ENCODE data around the gene SLC9A7. TPM values are rescaled to one million over a fixed set of nuclear protein-coding genes. Genes with fewer than 3 reads are reported as not detected.
A peak's percentile ranks its signal among the peaks of the same experiment; 100 is the strongest.

Gene SLC9A7
- total RNA-seq, 1 donor from 2014 or later = 5.0 TPM

DNA sequence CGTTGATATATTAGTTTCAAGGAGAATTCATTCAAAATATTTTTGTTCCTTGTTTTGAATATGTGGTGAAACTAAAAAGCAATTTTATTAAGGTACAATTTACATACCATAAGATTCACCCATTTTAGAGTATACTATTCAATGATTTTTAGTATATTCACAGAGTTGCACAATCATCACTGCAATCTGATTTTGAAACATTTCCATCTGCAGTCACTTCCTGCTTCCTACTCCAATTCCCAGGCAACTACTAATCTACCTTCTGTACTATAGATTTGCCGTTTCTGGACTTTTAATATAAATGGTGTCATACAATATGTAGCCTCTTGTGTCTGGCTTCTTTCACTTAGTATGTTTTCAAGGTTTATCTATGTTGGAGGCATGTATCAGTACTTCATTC, 71.3 kb downstream of the SLC9A7 start:
- no peak overlapping the region for H3K4me3 Mint-ChIP-seq (ENCODE audit: unreplicated experiment)
- TF ChIP-seq, protein P1, sequence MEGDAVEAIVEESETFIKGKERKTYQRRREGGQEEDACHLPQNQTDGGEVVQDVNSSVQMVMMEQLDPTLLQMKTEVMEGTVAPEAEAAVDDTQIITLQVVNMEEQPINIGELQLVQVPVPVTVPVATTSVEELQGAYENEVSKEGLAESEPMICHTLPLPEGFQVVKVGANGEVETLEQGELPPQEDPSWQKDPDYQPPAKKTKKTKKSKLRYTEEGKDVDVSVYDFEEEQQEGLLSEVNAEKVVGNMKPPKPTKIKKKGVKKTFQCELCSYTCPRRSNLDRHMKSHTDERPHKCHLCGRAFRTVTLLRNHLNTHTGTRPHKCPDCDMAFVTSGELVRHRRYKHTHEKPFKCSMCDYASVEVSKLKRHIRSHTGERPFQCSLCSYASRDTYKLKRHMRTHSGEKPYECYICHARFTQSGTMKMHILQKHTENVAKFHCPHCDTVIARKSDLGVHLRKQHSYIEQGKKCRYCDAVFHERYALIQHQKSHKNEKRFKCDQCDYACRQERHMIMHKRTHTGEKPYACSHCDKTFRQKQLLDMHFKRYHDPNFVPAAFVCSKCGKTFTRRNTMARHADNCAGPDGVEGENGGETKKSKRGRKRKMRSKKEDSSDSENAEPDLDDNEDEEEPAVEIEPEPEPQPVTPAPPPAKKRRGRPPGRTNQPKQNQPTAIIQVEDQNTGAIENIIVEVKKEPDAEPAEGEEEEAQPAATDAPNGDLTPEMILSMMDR (IDR thresholded peaks at IDR 0.05; ENCODE audit: partially characterized antibody, unreplicated experiment) = no peak
- no peak overlapping the region for H3K27ac Mint-ChIP-seq (ENCODE audit: unreplicated experiment)
- DNase-seq = no peak
- no peaks in the 10 kb centered on the region for H3K9me3 Mint-ChIP-seq (ENCODE audit: unreplicated experiment)
- H3K4me1 Mint-ChIP-seq (ENCODE audit: low read depth, unreplicated experiment) = no peaks in the 10 kb centered on the region
- no peaks in the 10 kb centered on the region for H3K27me3 Mint-ChIP-seq (ENCODE audit: unreplicated experiment)
- no peaks in the 10 kb centered on the region for H3K36me3 Mint-ChIP-seq (ENCODE audit: unreplicated experiment)

DNA sequence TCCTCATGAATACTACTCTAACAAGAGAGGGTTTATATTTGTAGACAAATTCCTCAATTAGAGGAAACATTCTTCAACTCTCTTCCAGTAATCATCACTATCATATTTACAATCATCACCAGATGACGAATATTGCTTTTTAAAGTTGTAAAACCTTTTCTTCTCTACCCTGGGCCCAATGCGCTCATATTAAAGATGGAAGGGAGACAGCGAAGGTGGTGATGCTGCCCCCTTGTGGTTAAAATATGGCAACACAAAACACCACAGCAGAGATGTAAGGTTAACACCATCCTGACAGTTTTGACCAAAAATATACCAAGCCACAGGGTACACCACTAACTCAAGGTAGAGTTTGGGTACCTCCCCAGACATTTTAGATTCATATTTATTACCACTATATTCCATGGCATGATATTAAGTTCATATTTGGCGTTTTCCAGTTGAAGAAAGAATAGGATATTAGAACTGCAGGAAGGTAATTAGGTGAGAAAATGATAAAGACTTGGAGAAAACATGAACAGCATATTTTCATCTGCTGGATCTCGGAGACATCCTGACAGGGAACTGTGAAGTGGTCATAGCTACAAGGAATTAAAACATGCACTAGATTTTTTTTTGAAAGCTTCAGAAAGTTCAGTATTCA, 72.8 kb downstream of the SLC9A7 start:
- TF ChIP-seq, protein P1 (IDR thresholded peaks at IDR 0.05; ENCODE audit: partially characterized antibody, unreplicated experiment) = peak; percentile 59
- peak; percentile 23 for DNase-seq

DNA sequence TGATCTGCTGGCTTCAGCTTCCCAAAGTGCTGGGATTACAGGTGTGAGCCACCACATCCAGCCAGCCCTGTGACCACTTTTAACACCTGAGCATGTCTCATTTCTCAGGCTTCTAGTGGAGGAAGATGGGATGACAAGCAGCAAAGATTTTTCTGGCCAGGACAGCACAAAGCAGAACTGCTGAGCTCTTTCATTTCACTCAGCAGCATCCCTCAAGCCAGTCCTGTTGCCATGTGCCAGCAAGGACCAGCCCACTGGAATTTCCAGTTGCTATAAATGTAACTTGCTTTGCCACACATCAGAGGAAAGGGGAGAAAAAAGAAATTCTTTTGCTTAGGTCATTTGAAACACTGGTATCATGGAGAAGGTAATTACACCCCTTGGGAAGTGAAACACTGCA, 75.9 kb downstream of the SLC9A7 start:
- no peaks in the 10 kb centered on the region for H3K36me3 Mint-ChIP-seq (ENCODE audit: unreplicated experiment)
- no peaks in the 10 kb centered on the region for H3K4me1 Mint-ChIP-seq (ENCODE audit: low read depth, unreplicated experiment)
- no peak overlapping the region for H3K27ac Mint-ChIP-seq (ENCODE audit: unreplicated experiment)
- TF ChIP-seq, protein P1 (IDR thresholded peaks at IDR 0.05; ENCODE audit: partially characterized antibody, unreplicated experiment) = no peak
- H3K4me3 Mint-ChIP-seq (ENCODE audit: unreplicated experiment) = no peak overlapping the region
- no peaks in the 10 kb centered on the region for H3K27me3 Mint-ChIP-seq (ENCODE audit: unreplicated experiment)
- H3K9me3 Mint-ChIP-seq (ENCODE audit: unreplicated experiment) = no peaks in the 10 kb centered on the region
- DNase-seq = no peak

More for the DNA sequence above, 72.8 kb downstream of the SLC9A7 start:
- Mint-ChIP-seq H3K27me3 (ENCODE audit: unreplicated experiment) (no peaks in the 10 kb centered on the region), H3K4me3 (ENCODE audit: unreplicated experiment) (no peak overlapping the region), H3K36me3 (ENCODE audit: unreplicated experiment) (no peaks in the 10 kb centered on the region), H3K9me3 (ENCODE audit: unreplicated experiment) (no peaks in the 10 kb centered on the region), H3K27ac (ENCODE audit: unreplicated experiment) (no peak overlapping the region), H3K4me1 (ENCODE audit: low read depth, unreplicated experiment) (no peaks in the 10 kb centered on the region)

DNA sequence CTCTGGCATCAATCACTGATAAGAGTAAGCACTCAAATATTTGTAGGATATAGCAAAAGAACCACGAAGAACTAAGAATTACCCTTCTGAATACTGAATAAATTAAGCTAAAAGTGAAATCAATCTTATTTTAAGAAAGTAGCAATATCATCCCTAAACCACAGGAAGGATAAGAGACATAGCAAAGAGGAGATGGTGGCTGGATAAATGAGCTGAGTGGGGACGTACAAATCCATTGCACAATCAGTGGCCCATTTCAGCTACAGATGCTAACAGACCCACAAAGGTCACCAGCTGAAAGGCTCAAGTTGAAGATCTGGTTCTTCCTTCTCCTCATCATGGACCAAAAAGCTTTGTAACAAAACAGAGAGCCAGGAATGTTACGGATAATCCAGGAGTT, 77.1 kb downstream of the SLC9A7 start:
- Mint-ChIP-seq H3K27ac (ENCODE audit: unreplicated experiment) (no peak overlapping the region), H3K27me3 (ENCODE audit: unreplicated experiment) (no peaks in the 10 kb centered on the region), H3K36me3 (ENCODE audit: unreplicated experiment) (no peaks in the 10 kb centered on the region), H3K4me3 (ENCODE audit: unreplicated experiment) (no peak overlapping the region), H3K4me1 (ENCODE audit: low read depth, unreplicated experiment) (no peaks in the 10 kb centered on the region), H3K9me3 (ENCODE audit: unreplicated experiment) (no peaks in the 10 kb centered on the region)
- TF ChIP-seq, protein P1 (IDR thresholded peaks at IDR 0.05; ENCODE audit: partially characterized antibody, unreplicated experiment) = no peak
- DNase-seq = no peak

DNA sequence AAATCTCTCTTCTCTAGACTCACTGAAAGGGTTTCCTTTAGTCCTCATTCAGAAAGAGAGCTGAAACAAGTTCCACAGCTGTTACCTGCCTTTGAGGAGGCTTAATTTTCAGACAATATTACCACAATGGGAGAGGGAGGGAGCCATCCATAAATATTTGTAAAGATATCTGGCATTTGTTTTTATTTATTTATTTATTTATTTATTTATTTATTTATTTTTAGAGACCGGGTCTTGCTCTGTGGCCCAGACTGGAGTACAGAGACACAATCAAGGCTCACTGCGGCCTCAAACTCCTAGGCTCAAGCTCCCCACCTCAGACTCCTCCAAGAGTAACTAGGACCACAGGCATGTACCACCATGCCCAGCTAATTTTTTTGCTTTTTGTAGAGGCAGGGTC, 80.7 kb downstream of the SLC9A7 start:
- DNase-seq = no peak
- Mint-ChIP-seq H3K4me1 (ENCODE audit: low read depth, unreplicated experiment) (no peaks in the 10 kb centered on the region), H3K36me3 (ENCODE audit: unreplicated experiment) (no peaks in the 10 kb centered on the region), H3K27me3 (ENCODE audit: unreplicated experiment) (no peaks in the 10 kb centered on the region), H3K4me3 (ENCODE audit: unreplicated experiment) (no peak overlapping the region), H3K9me3 (ENCODE audit: unreplicated experiment) (no peaks in the 10 kb centered on the region), H3K27ac (ENCODE audit: unreplicated experiment) (no peak overlapping the region)
- TF ChIP-seq, protein P1 (IDR thresholded peaks at IDR 0.05; ENCODE audit: partially characterized antibody, unreplicated experiment) = no peak
